BLaER1 (cell line): Measurements from ENCODE around the gene RHOD.

ENCODE experiments used
- H3K27ac ChIP-seq: shearing (Covaris generic); formaldehyde crosslinking; 2 replicates; pipeline ENCODE4 v1.8.1; 2022
- H3K27me3 ChIP-seq: shearing (Covaris generic); formaldehyde crosslinking; 2 replicates; pipeline ENCODE4 v1.8.1; 2022
- H3K36me3 ChIP-seq: shearing (Covaris generic); formaldehyde crosslinking; 2 replicates; pipeline ENCODE4 v1.8.1; 2022
- H3K4me1 ChIP-seq: shearing (Covaris generic); formaldehyde crosslinking; 2 replicates; pipeline ENCODE4 v1.8.1; 2022
- H3K4me2 ChIP-seq: shearing (Covaris generic); formaldehyde crosslinking; 2 replicates; pipeline ENCODE4 v1.8.1; 2022
- H3K4me3 ChIP-seq: shearing (Covaris generic); formaldehyde crosslinking; 2 replicates; pipeline ENCODE4 v1.8.1; 2022
- H3K9ac ChIP-seq: shearing (Covaris generic); formaldehyde crosslinking; 2 replicates; pipeline ENCODE4 v1.8.1; 2022
- H3K9me3 ChIP-seq: shearing (Covaris generic); formaldehyde crosslinking; 2 replicates; pipeline ENCODE4 v1.8.1; 2022
- H4K20me1 ChIP-seq: shearing (Covaris generic); formaldehyde crosslinking; 2 replicates; pipeline ENCODE4 v1.8.1; 2022
- Cebpa-rat ChIP-seq: shearing (Covaris generic); IDR thresholded peaks from 2 replicates; pipeline ENCODE4 v1.8.1; 2022

Gene RHOD

GRCh38 chr11:67057205-67057672 lies 592 bp downstream of the RHOD start:
- Histone ChIP-seq H3K9me3 (no peaks in the 10 kb centered on the region), H3K4me1 (peaks cover 27% of the 10 kb centered on the region), H3K9ac (no peak overlapping the region), H3K4me3 (no peak overlapping the region), H4K20me1 (no peaks in the 10 kb centered on the region), H3K27ac (no peak overlapping the region), H3K27me3 (no peaks in the 10 kb centered on the region), H3K36me3 (no peaks in the 10 kb centered on the region), H3K4me2 (no peak overlapping the region)
- no peak for TF ChIP-seq Cebpa-rat

DNA sequence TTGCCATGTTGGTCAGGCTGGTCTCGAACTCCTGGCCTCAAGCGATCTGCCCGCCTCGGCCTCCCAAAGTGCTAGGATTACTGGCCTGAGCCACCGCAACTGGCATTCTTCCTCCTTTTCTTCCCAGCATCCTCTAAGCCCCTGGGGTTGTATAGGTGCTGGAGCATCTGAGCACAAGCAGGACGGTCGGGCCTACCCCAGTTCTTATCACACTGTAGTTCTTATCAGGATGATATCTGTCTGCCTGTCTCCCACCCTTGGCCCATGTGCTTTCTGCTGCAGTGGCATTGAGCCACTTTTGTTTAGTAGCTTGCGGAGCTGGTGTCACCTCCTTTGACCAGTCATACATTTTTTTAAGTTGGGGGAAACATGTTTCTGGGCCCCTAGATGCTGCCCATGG lies 1.9 kb downstream of the RHOD start:
- Histone ChIP-seq H3K27ac (no peak overlapping the region), H3K27me3 (no peaks in the 10 kb centered on the region), H3K9ac (no peak overlapping the region), H3K9me3 (no peaks in the 10 kb centered on the region), H3K4me1 (peaks cover 27% of the 10 kb centered on the region), H3K4me3 (no peak overlapping the region), H3K36me3 (no peaks in the 10 kb centered on the region), H4K20me1 (no peaks in the 10 kb centered on the region), H3K4me2 (no peak overlapping the region)
- no peak for TF ChIP-seq Cebpa-rat

DNA sequence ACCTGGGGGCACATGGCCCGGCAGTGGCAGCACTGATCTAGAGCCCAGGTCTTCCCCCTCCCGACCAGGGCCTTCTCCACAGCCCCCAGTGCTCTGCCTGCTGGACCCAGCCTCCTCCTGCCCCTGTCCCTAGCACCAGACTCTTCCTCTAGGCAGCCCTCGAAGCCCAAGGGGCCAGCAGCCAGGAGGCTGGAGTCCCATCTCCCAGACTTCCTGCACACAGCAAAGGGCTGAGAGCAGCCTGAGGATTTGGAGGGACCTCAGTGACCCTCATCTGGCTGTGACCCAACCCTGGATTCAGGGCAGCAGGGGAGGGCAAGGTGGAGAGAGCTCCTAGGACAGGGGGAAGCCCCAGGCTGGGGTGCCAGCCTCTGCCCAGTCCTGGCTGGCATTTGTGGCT lies 3.0 kb downstream of the RHOD start:
- no peaks in the 10 kb centered on the region for H3K9me3 ChIP-seq
- H3K4me3 ChIP-seq = no peak overlapping the region
- H3K4me1 ChIP-seq = peaks cover 16% of the 10 kb centered on the region
- H3K27me3 ChIP-seq = no peaks in the 10 kb centered on the region
- no peaks in the 10 kb centered on the region for H3K36me3 ChIP-seq
- H3K9ac ChIP-seq = no peak overlapping the region
- H3K27ac ChIP-seq = 0 out of 2 replicates have a peak overlapping the region, but pooled peaks have one; percentile 1
- no peak overlapping the region for H3K4me2 ChIP-seq
- no peaks in the 10 kb centered on the region for H4K20me1 ChIP-seq
- TF ChIP-seq Cebpa-rat = no peak

GRCh38 chr11:67060111-67060522 lies 3.5 kb downstream of the RHOD start:
- H3K27ac ChIP-seq = no peak overlapping the region
- no peak overlapping the region for H3K9ac ChIP-seq
- H3K4me3 ChIP-seq = no peak overlapping the region
- H3K4me2 ChIP-seq = no peak overlapping the region
- H4K20me1 ChIP-seq = no peaks in the 10 kb centered on the region
- H3K36me3 ChIP-seq = no peaks in the 10 kb centered on the region
- TF ChIP-seq Cebpa-rat = no peak
- H3K9me3 ChIP-seq = no peaks in the 10 kb centered on the region
- peaks cover 13% of the 10 kb centered on the region; the same call in 1 of the 2 replicates for H3K4me1 ChIP-seq
- H3K27me3 ChIP-seq = no peaks in the 10 kb centered on the region

- Histone ChIP-seq H3K36me3 (no peaks in the 10 kb centered on the region), H3K4me2 (no peak overlapping the region), H3K4me3 (no peak overlapping the region), H3K9me3 (no peaks in the 10 kb centered on the region), H3K4me1 (peaks cover 9% of the 10 kb centered on the region; the same call in 1 of the 2 replicates), H3K9ac (no peak overlapping the region), H3K27me3 (no peaks in the 10 kb centered on the region), H4K20me1 (no peaks in the 10 kb centered on the region), H3K27ac (no peak overlapping the region)
- TF ChIP-seq Cebpa-rat = no peak
Observed at GRCh38 chr11:67062526-67063373, 6.1 kb downstream of the RHOD start.

DNA sequence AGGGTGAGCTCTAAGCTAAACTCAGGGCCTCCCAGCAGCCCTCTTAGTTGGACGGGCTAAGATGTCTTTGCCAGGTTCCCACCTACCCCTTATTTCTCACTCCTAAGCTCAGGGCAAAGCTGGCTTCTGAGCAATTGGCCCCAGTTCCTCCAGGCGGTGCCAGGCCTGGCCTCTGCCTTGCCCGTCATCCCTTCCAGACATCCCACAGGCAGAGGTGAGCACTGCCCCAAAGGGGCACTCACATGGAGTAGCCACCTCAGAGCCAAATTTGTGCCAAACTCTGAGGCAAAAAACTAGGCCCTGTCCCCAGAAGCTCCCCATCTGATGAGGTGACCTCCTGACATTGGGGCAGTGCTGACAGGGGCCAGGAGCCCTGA lies 9.7 kb downstream of the RHOD start:
- H3K36me3 ChIP-seq = no peaks in the 10 kb centered on the region
- H3K4me3 ChIP-seq = no peak overlapping the region
- TF ChIP-seq Cebpa-rat = no peak
- H3K9ac ChIP-seq = no peak overlapping the region
- no peaks in the 10 kb centered on the region for H3K9me3 ChIP-seq
- H3K4me1 ChIP-seq = 0 out of 2 replicates have a peak, but pooled peaks cover 4% of the 10 kb centered on the region
- no peaks in the 10 kb centered on the region for H4K20me1 ChIP-seq
- H3K27ac ChIP-seq = no peak overlapping the region
- no peaks in the 10 kb centered on the region for H3K27me3 ChIP-seq
- H3K4me2 ChIP-seq = no peak overlapping the region

GRCh38 chr11:67071420-67072284 lies 15.0 kb downstream of the RHOD start:
- Histone ChIP-seq H4K20me1 (no peaks in the 10 kb centered on the region), H3K4me1 (peaks cover 8% of the 10 kb centered on the region; the same call in 1 of the 2 replicates), H3K4me3 (no peak overlapping the region), H3K27ac (no peak overlapping the region), H3K27me3 (no peaks in the 10 kb centered on the region), H3K36me3 (no peaks in the 10 kb centered on the region), H3K9me3 (no peaks in the 10 kb centered on the region), H3K9ac (no peak overlapping the region), H3K4me2 (0 out of 2 replicates have a peak overlapping the region, but pooled peaks have one; percentile 19)
- TF ChIP-seq Cebpa-rat = no peak

DNA sequence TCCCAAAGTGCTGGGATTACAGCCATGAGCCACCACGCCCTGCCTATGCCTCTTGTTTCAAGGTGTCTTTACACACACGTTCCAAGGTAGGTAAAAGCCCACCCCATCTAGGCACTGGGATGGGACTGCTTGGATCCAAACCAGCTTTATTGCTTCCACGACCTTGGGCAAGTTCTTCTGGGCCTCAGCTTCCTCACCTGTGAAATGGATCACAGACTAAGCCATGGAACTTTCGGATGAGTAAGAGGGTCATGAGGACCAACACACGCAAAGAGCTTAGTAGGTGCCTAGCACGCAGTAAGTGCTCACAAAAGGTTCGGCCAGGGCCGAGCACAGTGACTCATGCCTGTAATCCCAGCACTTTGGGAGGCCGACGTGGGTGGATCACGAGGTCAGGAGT lies 15.6 kb downstream of the RHOD start:
- no peaks in the 10 kb centered on the region for H3K27me3 ChIP-seq
- H3K4me1 ChIP-seq = peaks cover 15% of the 10 kb centered on the region
- H3K4me3 ChIP-seq = no peak overlapping the region
- no peak overlapping the region for H3K27ac ChIP-seq
- no peak for TF ChIP-seq Cebpa-rat
- H4K20me1 ChIP-seq = no peaks in the 10 kb centered on the region
- H3K9me3 ChIP-seq = no peaks in the 10 kb centered on the region
- no peaks in the 10 kb centered on the region for H3K36me3 ChIP-seq
- no peak overlapping the region for H3K4me2 ChIP-seq
- H3K9ac ChIP-seq = no peak overlapping the region

- Histone ChIP-seq H3K9ac (no peak overlapping the region), H3K9me3 (no peaks in the 10 kb centered on the region), H3K4me2 (no peak overlapping the region), H3K27ac (no peak overlapping the region), H3K4me3 (no peak overlapping the region), H3K36me3 (no peaks in the 10 kb centered on the region), H3K27me3 (no peaks in the 10 kb centered on the region), H4K20me1 (no peaks in the 10 kb centered on the region), H3K4me1 (peaks cover 14% of the 10 kb centered on the region)
- TF ChIP-seq Cebpa-rat = no peak
Observed at GRCh38 chr11:67073908-67074307, 17.3 kb downstream of the RHOD start.

DNA sequence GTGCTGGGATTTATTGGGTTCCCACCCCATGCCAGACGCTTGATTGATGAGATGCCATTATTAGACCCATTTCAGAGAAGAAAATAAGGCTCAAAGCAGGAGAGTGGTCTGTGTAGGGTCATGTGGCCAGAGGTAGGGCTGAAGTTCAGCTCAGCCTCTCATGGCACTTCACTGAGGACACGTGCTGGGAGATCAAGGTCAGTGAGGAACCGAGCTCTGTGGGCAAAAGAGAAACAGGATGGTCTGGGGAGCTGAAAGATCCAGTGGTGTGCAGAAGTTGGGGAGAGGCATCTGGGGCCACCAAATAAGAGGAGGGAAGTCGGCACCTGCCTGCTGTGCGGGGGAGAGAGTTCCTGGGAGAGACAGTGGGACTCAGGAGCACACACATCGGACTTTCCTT lies 19.6 kb downstream of the RHOD start:
- H4K20me1 ChIP-seq = no peaks in the 10 kb centered on the region
- 0 out of 2 replicates have a peak overlapping the region, but pooled peaks have one; percentile 32 for H3K4me2 ChIP-seq
- H3K36me3 ChIP-seq = no peaks in the 10 kb centered on the region
- H3K4me1 ChIP-seq = peaks cover 14% of the 10 kb centered on the region
- H3K9me3 ChIP-seq = no peaks in the 10 kb centered on the region
- TF ChIP-seq Cebpa-rat = no peak
- H3K27ac ChIP-seq = 0 out of 2 replicates have a peak overlapping the region, but pooled peaks have one; percentile 6
- no peak overlapping the region for H3K4me3 ChIP-seq
- no peak overlapping the region for H3K9ac ChIP-seq
- no peaks in the 10 kb centered on the region for H3K27me3 ChIP-seq
